Stimulated activated CD4-positive, alpha-beta T cell treated with anti-CD3 and anti-CD28 coated beads, Interleukin-15, amount 100 ng/mL, for 24 hours (primary cell): ENCODE measurements around the gene GAL.

Experiments used
- DNase-seq: peaks from one replicate; pipeline ENCODE4 v3.0.0-alpha.2; 2020

GAL gene

DNA sequence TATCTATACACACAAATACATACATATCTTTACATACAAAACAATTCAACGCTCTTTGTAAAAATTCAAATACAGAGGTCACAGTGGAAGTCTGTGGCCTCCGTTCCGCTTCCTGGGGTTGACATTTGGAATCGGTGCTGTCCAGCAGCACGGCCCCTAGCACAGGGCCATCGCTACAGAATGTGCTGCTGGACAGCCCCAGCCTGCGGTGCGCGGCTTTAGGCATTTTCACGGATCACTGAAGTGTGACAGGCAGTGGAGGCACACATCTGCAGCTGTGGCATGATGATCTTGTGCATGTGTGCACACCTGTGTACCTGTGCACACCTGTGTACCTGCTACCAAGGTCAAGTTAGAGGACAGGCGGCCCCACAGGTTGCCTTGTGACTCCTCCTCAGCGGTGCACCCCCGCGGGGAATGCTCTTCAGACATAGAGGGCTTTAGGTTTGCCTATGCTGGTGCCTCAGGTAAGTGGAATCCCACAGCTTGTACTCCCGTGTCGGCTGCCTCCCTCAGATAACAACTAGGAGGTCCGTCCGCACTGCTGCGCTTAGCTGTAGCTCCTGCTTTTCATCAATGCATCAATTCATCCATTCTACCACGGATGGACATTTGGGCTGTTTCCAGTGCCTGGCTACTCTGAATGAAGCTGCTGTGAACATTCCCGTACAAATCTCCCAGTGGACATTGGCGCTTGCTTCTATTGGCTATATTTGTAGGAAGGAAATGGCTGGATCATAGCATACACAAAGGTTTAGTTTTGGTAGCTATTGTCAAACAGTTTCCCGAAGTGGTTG is 29.9 kb downstream of the GAL start:
- DNase-seq: no peak

DNA sequence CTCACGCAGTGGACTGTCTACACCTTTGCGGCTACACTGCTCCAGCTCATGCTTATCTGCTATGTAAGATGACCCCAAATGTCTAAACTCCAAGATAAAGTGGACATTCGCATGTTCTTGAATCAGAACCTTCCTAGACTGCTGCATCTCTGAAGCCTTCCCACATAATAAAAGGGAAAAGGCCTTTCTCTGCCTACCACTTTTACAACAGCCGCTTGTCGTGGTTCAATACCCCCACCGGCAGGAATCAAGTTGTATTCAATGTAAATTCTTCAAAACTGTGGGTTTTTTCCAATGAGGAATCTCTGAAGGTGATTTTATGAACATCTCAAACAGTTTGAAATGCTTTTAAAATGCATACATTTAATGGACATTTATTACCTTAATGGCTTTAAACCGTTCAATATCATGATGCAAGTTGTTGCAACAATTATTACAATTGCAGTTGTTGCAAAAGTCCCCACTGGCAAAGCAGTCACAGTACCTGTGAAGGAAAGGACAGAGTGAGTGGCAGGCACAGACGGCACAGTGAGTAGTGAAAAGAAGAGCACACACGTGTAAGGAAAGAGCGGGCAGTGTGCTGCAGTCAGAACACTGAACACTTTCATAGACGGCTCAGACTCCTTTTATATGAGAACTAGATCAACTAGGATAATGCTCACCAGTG is 31.2 kb downstream of the GAL start:
- DNase-seq: no peak

DNA sequence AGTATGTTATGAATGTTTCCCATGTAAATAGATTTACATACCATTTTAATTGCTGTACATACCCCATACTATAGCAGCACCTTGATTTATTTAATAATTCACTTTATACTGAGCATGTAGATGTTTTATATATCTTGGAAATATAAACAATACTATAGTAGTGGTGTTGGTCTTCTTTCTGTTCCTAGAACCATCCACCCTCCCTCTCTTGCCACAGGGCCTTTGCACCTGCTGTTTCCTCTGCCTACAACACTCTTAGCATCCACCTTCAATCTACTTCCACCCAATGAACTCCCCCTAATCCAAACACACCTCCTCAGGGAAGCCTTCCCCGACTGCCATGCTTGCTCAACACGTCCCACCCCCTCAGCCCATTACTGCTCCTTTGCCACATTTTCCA is 36.7 kb downstream of the GAL start:
- DNase-seq: no peak

DNA sequence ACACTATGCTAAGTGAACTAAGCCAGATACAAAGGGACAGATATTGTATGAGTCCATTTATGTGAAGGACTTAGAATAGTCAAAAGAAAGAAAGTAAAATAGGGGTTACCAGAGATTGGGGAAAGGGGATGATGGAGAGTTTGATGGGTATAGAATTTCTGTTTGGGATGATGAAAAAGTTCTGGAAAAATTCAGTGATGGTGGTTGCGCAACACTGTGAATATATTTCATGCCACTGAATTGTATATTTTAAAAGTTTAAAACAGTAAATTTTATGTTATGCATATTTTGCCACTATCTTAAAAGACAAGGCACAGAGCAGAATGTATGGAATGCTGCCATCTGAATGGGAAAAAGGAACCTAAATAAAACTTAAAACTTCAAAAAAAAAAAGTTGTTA is 37.8 kb downstream of the GAL start:
- no peak for DNase-seq

DNA sequence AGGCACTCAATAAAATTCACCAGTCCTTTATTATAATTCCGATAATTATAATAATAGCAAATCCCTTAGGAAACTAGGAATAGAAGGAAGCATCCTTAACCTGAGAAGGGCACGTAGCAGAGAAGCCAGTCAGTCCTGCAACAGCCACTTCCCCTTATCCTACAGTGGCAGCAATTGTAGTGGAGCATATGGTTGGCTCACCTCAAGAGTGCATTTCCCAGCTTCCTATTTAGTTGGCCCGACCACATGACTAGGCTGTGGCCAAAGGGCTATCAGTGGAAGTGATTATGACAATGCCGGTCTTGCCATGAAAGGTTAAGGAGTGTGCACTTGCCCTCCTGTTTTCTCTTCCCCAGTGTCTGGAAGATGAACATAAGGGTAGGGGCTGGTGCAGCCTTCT is 39.9 kb downstream of the GAL start:
- no peak for DNase-seq

DNA sequence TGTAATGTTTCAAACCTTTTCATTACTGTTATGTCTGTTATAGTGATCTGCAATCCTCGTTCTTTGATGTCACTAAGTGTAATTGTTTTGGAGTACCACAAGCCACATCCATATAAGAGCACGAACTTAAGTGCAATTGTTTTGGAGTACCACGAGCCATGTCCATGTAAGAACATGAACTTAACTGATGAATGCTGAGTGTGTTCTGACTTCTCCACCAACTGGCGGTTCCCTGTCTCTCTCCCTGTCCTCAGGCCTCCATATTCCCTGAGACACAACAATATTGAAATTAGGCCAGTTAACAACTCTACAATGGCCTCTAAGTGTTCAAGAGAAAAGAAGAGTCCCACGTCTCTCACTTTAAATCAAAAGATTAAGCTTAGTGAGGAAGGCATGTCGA is 43.4 kb downstream of the GAL start:
- no peak for DNase-seq

DNA sequence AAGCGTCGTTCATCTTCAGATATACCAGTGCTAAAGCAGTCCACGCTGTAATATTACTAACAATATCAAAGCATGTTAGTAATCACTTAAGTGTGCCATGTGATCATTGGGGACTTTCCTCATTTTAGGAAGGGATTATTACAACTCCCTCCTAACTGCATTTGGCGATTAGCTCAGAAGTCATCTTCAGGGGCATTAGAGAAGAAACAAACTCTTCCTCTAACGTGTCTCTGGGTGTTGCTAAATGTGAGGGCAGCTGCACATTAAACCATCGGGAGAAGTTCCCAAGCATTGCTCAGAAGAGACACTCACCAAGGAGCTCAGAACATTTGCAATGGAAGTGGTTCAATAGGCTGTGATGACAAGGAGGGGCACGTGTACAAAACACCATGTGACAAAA is 49.8 kb downstream of the GAL start:
- no peak for DNase-seq

DNA sequence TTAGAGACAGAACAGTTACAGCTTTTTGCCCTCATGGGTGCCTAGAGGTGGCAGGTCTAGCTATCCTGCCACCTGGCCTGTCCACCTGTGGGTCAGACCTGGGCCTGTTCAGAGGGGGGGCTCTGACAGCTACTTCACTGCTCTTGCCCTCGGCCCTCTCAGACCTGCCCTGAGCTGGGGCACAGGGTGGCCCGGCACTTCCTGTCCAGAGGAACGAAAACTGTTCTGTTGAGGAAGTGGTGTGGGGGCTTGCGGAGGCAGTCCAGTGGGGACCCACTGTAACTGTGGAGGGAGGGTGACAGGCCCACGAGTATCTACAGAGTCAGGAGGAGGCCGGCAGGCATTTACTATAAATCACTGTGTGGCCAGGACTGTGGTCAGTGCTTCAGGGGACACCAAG is 50.8 kb downstream of the GAL start:
- no peak for DNase-seq

DNA sequence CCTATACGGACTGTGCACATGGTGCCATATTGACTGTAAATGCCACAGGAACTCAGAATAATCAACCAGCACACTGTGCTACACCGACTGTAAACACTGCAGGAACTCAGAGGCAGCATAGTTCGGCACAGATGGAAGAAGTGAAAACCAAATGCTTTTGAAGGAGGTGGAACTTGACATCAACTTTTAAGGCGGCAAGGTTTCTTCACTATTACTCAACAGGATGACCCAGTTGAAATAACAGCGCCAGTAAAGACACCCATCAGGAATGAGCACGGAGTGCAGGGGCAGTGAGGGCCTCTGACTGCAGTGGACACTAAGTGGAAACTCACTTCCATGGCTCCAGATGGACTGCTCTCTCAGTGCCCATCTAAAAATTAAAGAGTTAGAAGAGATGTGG is 51.3 kb downstream of the GAL start:
- no peak for DNase-seq
